IMR-90 (cell line): ENCODE results near the gene TUBGCP2. TPM values are rescaled to one million over a fixed set of nuclear protein-coding genes. Genes with fewer than 3 reads are reported as not detected.

Source experiments
- ATAC-seq: fragments of 200-7000 bp; cut with Tn5 transposase; 2 replicates; pipeline ENCODE4 v1.9.1; 2020; ENCODE audit warnings: low read depth, mild to moderate bottlenecking, moderate library complexity
- BruUV-seq: library from RNA; stranded (reverse); fragments of 400-500 nt; replicated peaks from 2 replicates; lab custom pipeline; 2021; lab: Mats Ljungman, UMichigan
- CTCF ChIA-PET: fragments of 300-600 bp; formaldehyde crosslinking; extraction: SDS; loops from one replicate; lab custom pipeline; 2021; ENCODE audit warnings: antibody characterized with exemption; lab: Yijun Ruan, JAX
- POLR2A ChIA-PET: fragments of 300-600 bp; sonication (Branson Sonifier 250); formaldehyde crosslinking; loops from one replicate; lab custom pipeline; 2022; ENCODE audit warnings: antibody characterized with exemption; ENCODE audit not compliant: unreplicated experiment; lab: Charles Lee
- DNase-seq: peaks from one replicate; pipeline ENCODE4 v3.0.0; 2013
- H2AFZ ChIP-seq: replicated peaks from 2 replicates; pipeline ENCODE3; 2013; ENCODE audit warnings: low read length, mild to moderate bottlenecking; ENCODE audit not compliant: poor library complexity
- H2AK5ac ChIP-seq: 2 replicates; pipeline ENCODE4 v1.6.1; 2013; ENCODE audit warnings: low read depth, low read length, inconsistent platforms
- H2AK9ac ChIP-seq: replicated peaks from 2 replicates; pipeline ENCODE3; 2013; ENCODE audit warnings: mild to moderate bottlenecking, low read depth, low read length, moderate library complexity; ENCODE audit not compliant: poor library complexity
- H2BK120ac ChIP-seq: 2 replicates; pipeline ENCODE4 v1.6.1; 2013; ENCODE audit warnings: low read depth, low read length, inconsistent platforms
- H2BK15ac ChIP-seq: 3 replicates; pipeline ENCODE4 v1.6.1; 2013; ENCODE audit warnings: low read depth, low read length, inconsistent platforms
- H2BK20ac ChIP-seq: 2 replicates; pipeline ENCODE4 v1.6.1; 2013; ENCODE audit warnings: low read depth, mild to moderate bottlenecking, inconsistent platforms, low read length, moderate library complexity
- H2BK5ac ChIP-seq: 2 replicates; pipeline ENCODE4 v1.6.1; 2013; ENCODE audit warnings: mild to moderate bottlenecking, low read depth, low read length, inconsistent platforms; ENCODE audit not compliant: poor library complexity, severe bottlenecking
- H3K14ac ChIP-seq: replicated peaks from 2 replicates; pipeline ENCODE4 v1.6.1; 2013; ENCODE audit warnings: low read depth, low read length, inconsistent platforms
- H3K18ac ChIP-seq: 2 replicates; pipeline ENCODE4 v1.6.1; 2013; ENCODE audit warnings: low read depth, low read length, control low read depth
- H3K23ac ChIP-seq: 2 replicates; pipeline ENCODE4 v1.6.1; 2013; ENCODE audit warnings: low read depth, low read length, inconsistent platforms
- H3K27ac ChIP-seq: 2 replicates; pipeline ENCODE4 v1.5.1; 2013; ENCODE audit warnings: mild to moderate bottlenecking, control low read depth, low read length; ENCODE audit not compliant: insufficient read depth
- H3K27me3 ChIP-seq: 2 replicates; pipeline ENCODE4 v1.6.1; 2013; ENCODE audit warnings: low read length; ENCODE audit not compliant: control insufficient read depth, insufficient read depth
- H3K36me3 ChIP-seq: 2 replicates; pipeline ENCODE4 v1.6.1; 2013; ENCODE audit warnings: low read length, mixed read lengths; ENCODE audit not compliant: control insufficient read depth, insufficient read depth
- H3K4ac ChIP-seq: 2 replicates; pipeline ENCODE4 v1.6.1; 2013; ENCODE audit warnings: low read depth, low read length, inconsistent platforms
- H3K4me1 ChIP-seq: 2 replicates; pipeline ENCODE4 v1.6.1; 2013; ENCODE audit warnings: low read length, mixed read lengths; ENCODE audit not compliant: control insufficient read depth, insufficient read depth
- H3K4me2 ChIP-seq: 2 replicates; pipeline ENCODE4 v1.6.1; 2013; ENCODE audit warnings: low read depth, mild to moderate bottlenecking, control low read depth, low read length, moderate library complexity
- H3K4me3 ChIP-seq: 2 replicates; pipeline ENCODE4 v1.5.1; 2013; ENCODE audit warnings: low read depth, mild to moderate bottlenecking, control low read depth, low read length, moderate library complexity; ENCODE audit not compliant: insufficient read depth
- H3K56ac ChIP-seq: 2 replicates; pipeline ENCODE4 v1.6.1; 2013; ENCODE audit warnings: low read length, inconsistent platforms; ENCODE audit not compliant: insufficient read depth; ENCODE audit errors: extremely low read depth
- H3K79me1 ChIP-seq, 2 experiments: 2 replicates each; pipeline ENCODE4 v1.6.1; 2013; ENCODE audit warnings: low read length in 2 of 2, inconsistent platforms in 1 of 2, low read depth in 1 of 2
- H3K9ac ChIP-seq: 2 replicates; pipeline ENCODE4 v1.6.1; 2013; ENCODE audit warnings: low read depth, low read length, control low read depth
- H3K9me1 ChIP-seq: 2 replicates; pipeline ENCODE4 v1.6.1; 2013; ENCODE audit warnings: low read length, inconsistent platforms; ENCODE audit not compliant: insufficient read depth
- H3K9me3 ChIP-seq: 2 replicates; pipeline ENCODE4 v1.6.1; 2013; ENCODE audit warnings: low read length; ENCODE audit not compliant: control insufficient read depth, insufficient read depth
- H4K20me1 ChIP-seq: 2 replicates; pipeline ENCODE4 v1.6.1; 2013; ENCODE audit warnings: low read length, inconsistent platforms; ENCODE audit not compliant: insufficient read depth
- H4K5ac ChIP-seq: 2 replicates; pipeline ENCODE4 v1.6.1; 2013; ENCODE audit warnings: mild to moderate bottlenecking, low read depth, low read length, control low read depth
- H4K8ac ChIP-seq, 2 experiments: 2 replicates each; pipeline ENCODE4 v1.6.1; 2013; ENCODE audit warnings: low read depth in 2 of 2, low read length in 2 of 2, control low read depth in 1 of 2, inconsistent platforms in 1 of 2
- H4K91ac ChIP-seq: 2 replicates; pipeline ENCODE4 v1.6.1; 2013; ENCODE audit warnings: low read depth, low read length, inconsistent platforms; ENCODE audit not compliant: insufficient read depth
- BHLHE40 ChIP-seq: fragments of 150-350 bp; IDR thresholded peaks from 2 replicates; pipeline ENCODE4 v1.6.1; 2016; ENCODE audit warnings: mild to moderate bottlenecking, low read depth, low read length
- CEBPB ChIP-seq: IDR thresholded peaks from 2 replicates; pipeline ENCODE4 v1.6.1; 2012; ENCODE audit warnings: low read depth, low read length, improper control_type of control experiment
- CHD1 ChIP-seq: IDR thresholded peaks from 2 replicates; pipeline ENCODE4 v1.6.1; 2012; ENCODE audit warnings: low read depth, low read length, improper control_type of control experiment
- CTCF ChIP-seq: conservative IDR thresholded peaks from 2 replicates; pipeline ENCODE4 v1.5.1; 2012; ENCODE audit warnings: mild to moderate bottlenecking, low read depth, low read length, improper control_type of control experiment
- ELK1 ChIP-seq: fragments of 150-350 bp; IDR thresholded peaks from 2 replicates; pipeline ENCODE4 v1.6.1; 2016; ENCODE audit warnings: low read depth, mild to moderate bottlenecking, low read length, moderate library complexity, borderline replicate concordance
- FOS ChIP-seq: fragments of 150-350 bp; IDR thresholded peaks from 2 replicates; pipeline ENCODE4 v1.6.1; 2016; ENCODE audit warnings: low read depth, low read length
- MAFK ChIP-seq: IDR thresholded peaks from 2 replicates; pipeline ENCODE4 v1.6.1; 2012; ENCODE audit warnings: low read depth, low read length, improper control_type of control experiment
- MAZ ChIP-seq: IDR thresholded peaks from 2 replicates; pipeline ENCODE4 v1.6.1; 2012; ENCODE audit warnings: low read depth, mild to moderate bottlenecking, low read length, improper control_type of control experiment, moderate library complexity, borderline replicate concordance
- MXI1 ChIP-seq: IDR thresholded peaks from 2 replicates; pipeline ENCODE4 v1.6.1; 2012; ENCODE audit warnings: low read depth, mild to moderate bottlenecking, low read length, moderate library complexity, borderline replicate concordance
- NFE2L2 ChIP-seq: fragments of 150-350 bp; IDR thresholded peaks from 2 replicates; pipeline ENCODE4 v1.6.1; 2016; ENCODE audit warnings: low read depth, mild to moderate bottlenecking, low read length
- POLR2A ChIP-seq: IDR thresholded peaks from 2 replicates; pipeline ENCODE4 v1.6.1; 2012; ENCODE audit warnings: mild to moderate bottlenecking, low read depth, low read length
- RAD21 ChIP-seq: IDR thresholded peaks from 2 replicates; pipeline ENCODE4 v1.6.1; 2012; ENCODE audit warnings: low read length, improper control_type of control experiment
- RCOR1 ChIP-seq: IDR thresholded peaks from 2 replicates; pipeline ENCODE4 v1.6.1; 2012; ENCODE audit warnings: mild to moderate bottlenecking, low read length, improper control_type of control experiment; ENCODE audit not compliant: insufficient replicate concordance
- RFX5 ChIP-seq: IDR thresholded peaks from 2 replicates; pipeline ENCODE4 v1.8.0; 2012; ENCODE audit warnings: low read depth, mild to moderate bottlenecking, low read length, moderate library complexity
- SMC3 ChIP-seq: fragments of 150-350 bp; IDR thresholded peaks from 2 replicates; pipeline ENCODE4 v1.6.1; 2016; ENCODE audit warnings: low read depth, mild to moderate bottlenecking, antibody characterized with exemption, low read length, moderate library complexity
- USF2 ChIP-seq: fragments of 150-350 bp; IDR thresholded peaks from 2 replicates; pipeline ENCODE4 v1.6.1; 2017; ENCODE audit warnings: mild to moderate bottlenecking, antibody characterized with exemption, low read length, low read depth
- WGBS, 2 experiments: methylation state at CpG; one replicate each; pipeline versions ENCODE4 v1.1.5 to v1.1.7; 2013; ENCODE audit warnings: missing lambda C conversion rate in 2 of 2; ENCODE audit not compliant: insufficient read length in 1 of 2; ENCODE audit errors: extremely low coverage in 2 of 2; 5-methylcytosine and 5-hydroxymethylcytosine counted together
- dilution Hi-C: fragments of 300-500 bp; cut with HindIII; formaldehyde crosslinking; loops from one replicate; pipeline ENCODE4 v1.14.3; 2018; ENCODE audit warnings: low sequenced_read_pairs; ENCODE audit not compliant: unreplicated experiment
- in situ Hi-C: fragments of 300-500 bp; cut with MboI; formaldehyde crosslinking; loops from 3 replicates; pipeline ENCODE4 v1.14.3; 2019; ENCODE audit warnings: low sequenced_read_pairs, inconsistent platforms, mixed read lengths
- intact Hi-C: fragments of 100-400 bp; cut with micrococcal nuclease; formaldehyde crosslinking; loops from 2 replicates; pipeline ENCODE4 v1.10.0; 2022
- polyA plus RNA-seq, 3 experiments: library from polyadenylated mRNA; depleted of rRNA; stranded (reverse); fragments of >200 nt; gene quantifications; 2 replicates each; pipeline ENCODE4 v1.2.3, GENCODE V29; 2012; ENCODE audit warnings: low replicate concordance in 1 of 3
- total RNA-seq: library from RNA; depleted of rRNA; stranded (reverse); fragments of >200 nt; gene quantifications from 2 replicates; pipeline ENCODE4 v1.2.3, GENCODE V29; 2012

TUBGCP2 gene
- total and polyA plus RNA-seq, 2 of the 4 experiments (the other 2 are of a cell fraction) = 48.1 to 72.6 TPM

GRCh38 chr10:133350283-133350949, 41.7 kb upstream of the TUBGCP2 start:
- H2AK5ac ChIP-seq = no peak overlapping the region
- H4K20me1 ChIP-seq = peaks cover 3% of the 10 kb centered on the region
- no peaks in the 10 kb centered on the region for H3K9me3 ChIP-seq
- in situ Hi-C loops = no loop called here
- no peak overlapping the region for H3K4me2 ChIP-seq
- intact Hi-C loops = no loop called here
- CTCF ChIA-PET = no interaction called here
- H2BK120ac ChIP-seq = no peak overlapping the region
- H2BK20ac ChIP-seq = no peak overlapping the region
- no peak overlapping the region for H3K4me3 ChIP-seq
- H4K91ac ChIP-seq = no peak overlapping the region
- no peak overlapping the region for H4K5ac ChIP-seq
- WGBS, 2 experiments = 65% methylated on average over 6 of the region's 12 CpGs; no CpG with 5 or more reads in 1 of the 2 experiments
- H3K56ac ChIP-seq = no peak overlapping the region
- no peak overlapping the region for H4K8ac ChIP-seq
- no peak overlapping the region for H3K9ac ChIP-seq
- BruUV-seq = no TSS peak
- no peak overlapping the region for H2BK15ac ChIP-seq
- no peaks in the 10 kb centered on the region for H3K79me1 ChIP-seq
- H3K4ac ChIP-seq = no peak overlapping the region
- dilution Hi-C loops = no loop called here
- DNase-seq (no peak), ATAC-seq (no peak)
- no peak overlapping the region for H3K14ac ChIP-seq
- peaks cover 4% of the 10 kb centered on the region; the same call in 1 of the 2 replicates for H3K27me3 ChIP-seq
- no peak for TF ChIP-seq BHLHE40
- TF ChIP-seq MAZ = no peak
- no peak for TF ChIP-seq NFE2L2
- TF ChIP-seq CEBPB = no peak
- no peak for TF ChIP-seq POLR2A
- TF ChIP-seq MAFK = no peak
- TF ChIP-seq RAD21 = no peak
- TF ChIP-seq USF2 = no peak
- TF ChIP-seq MXI1 = no peak
- no peak for TF ChIP-seq RCOR1
- TF ChIP-seq ELK1 = no peak
- no peak for TF ChIP-seq FOS
- no peak for TF ChIP-seq CTCF
- no peak for TF ChIP-seq CHD1
- TF ChIP-seq SMC3 = no peak
- no peak for TF ChIP-seq RFX5
- no peak overlapping the region for H3K27ac ChIP-seq
- no peak overlapping the region for H2BK5ac ChIP-seq
- H2AFZ ChIP-seq = peak overlapping the region; percentile 58
- peaks cover 2% of the 10 kb centered on the region; the same call in 1 of the 2 replicates for H3K36me3 ChIP-seq
- H3K18ac ChIP-seq = no peak overlapping the region
- H3K4me1 ChIP-seq = no peaks in the 10 kb centered on the region
- peak overlapping the region; percentile 42 for H2AK9ac ChIP-seq
- POLR2A ChIA-PET = no interaction called here
- no peak overlapping the region for H3K23ac ChIP-seq
- 0 out of 2 replicates have a peak, but pooled peaks cover 5% of the 10 kb centered on the region for H3K9me1 ChIP-seq
